ENCODE data around the gene PAK5.

Gene PAK5

DNA sequence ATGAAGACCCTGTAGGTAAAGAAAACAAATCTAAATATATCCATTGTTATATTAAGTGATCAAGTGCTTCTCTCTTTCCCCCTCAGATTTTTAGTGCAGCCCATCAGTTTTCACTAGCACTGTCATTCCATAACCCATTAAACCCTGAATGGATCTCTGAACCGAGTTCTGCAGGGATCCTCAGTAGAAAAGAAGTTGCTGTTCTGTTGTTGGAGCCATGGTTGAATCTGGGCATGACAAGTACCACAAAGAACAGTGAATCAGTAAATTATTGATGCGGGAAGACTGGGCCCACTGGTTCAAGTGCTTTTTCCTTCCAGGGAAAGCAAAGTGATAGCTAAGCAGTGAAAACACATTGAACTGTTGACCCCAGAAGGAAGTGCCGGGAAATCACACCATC is 264.1 kb downstream of the PAK5 start:
- no peak for DNase-seq (ENCODE audit: low read depth)

DNA sequence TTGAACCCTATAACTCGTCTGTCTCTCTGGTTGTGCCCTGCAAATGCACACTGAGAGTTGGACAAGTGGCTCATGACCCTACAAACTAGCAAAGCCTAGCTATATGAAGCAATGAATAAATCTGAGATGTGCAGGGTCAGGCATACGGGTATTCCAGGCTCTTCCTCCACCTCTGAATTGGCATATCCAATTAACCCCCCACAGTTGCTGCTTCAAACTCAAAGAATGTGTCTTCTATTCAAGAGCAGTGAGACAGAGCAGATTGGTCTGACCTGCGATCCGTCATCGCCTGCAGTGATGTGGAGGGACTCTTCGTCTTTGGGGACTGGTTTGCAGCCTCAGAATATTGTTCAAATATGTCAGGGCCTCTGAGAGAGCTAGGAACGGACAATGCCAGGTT is 264.7 kb downstream of the PAK5 start:
- no peak for DNase-seq (ENCODE audit: low read depth)

DNA sequence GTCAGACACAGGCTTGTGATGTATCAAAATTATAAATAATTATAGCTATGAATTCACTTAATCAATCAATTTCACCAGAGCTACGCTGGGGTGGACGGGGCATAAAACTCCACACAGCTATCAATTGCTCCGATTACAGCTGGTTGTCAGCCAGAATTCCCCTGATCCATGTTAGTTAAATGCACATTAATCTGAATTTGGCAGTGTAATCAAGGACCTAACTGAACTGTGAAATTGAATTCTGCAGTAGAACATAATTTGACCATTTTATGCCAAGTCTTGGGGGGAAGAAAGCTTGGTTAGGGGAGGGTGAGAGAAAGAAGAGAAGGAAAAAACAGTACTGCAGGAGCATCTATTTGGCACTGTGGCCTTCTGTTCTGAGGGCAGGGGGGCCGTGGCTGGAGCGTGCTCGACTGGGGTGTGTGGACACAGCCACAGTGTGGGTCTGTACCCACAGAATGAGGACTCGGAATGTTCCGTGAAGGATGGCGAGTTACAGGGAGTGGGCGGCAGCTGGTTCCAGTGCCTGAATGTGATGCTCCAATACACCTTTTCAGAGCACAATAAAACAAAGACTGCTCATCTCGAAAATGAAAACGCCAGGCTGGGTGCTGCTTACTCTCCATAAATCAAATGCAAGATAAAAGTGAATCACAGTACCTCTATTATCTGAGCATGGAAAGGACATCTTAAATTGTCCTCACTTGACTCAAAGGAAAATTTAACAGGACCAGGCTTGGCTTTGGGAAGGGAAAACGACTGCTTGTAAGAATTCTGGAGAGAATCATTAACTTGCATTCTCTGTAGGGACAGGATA is 265.3 kb downstream of the PAK5 start:
- DNase-seq (ENCODE audit: low read depth), result no peak

DNA sequence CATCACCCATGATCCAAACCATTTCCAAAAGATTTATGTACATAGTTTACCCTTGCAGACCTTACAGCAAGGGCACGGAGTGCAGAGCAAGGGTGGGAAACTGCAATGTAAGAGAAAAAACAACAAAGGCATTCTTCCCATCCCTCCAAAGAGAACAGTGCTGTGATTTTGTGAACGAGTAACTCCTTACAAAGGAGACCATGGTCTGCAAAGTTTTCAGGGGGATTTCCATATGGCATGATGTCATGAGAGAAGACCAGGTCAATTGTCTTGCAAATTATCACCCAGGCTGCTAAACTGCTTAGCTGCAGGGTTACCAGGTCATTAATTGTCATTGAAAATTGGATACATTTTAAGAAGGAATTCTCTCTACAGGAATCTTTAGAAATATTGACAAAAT is 266.2 kb downstream of the PAK5 start:
- DNase-seq (ENCODE audit: low read depth), result no peak

DNA sequence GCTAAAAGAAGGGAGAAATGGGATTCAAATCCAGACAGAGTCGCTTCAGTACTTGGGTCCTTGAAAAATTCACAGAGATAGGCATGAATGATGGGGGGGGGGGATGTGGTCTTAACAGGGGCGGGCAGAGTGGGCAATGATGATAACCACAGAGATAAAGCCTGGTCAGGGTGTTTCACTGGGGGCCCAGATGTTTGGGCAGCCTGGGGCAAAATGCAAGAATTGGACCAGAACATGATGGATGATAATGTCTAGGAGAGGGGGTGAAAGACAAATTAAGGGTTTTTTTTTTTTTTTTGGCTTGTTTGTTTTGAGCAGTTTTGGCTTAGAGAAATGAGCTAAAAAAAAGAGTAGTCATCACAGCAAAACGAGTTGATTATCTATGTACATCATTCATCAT is 267.1 kb downstream of the PAK5 start:
- DNase-seq (ENCODE audit: low read depth), result no peak

DNA sequence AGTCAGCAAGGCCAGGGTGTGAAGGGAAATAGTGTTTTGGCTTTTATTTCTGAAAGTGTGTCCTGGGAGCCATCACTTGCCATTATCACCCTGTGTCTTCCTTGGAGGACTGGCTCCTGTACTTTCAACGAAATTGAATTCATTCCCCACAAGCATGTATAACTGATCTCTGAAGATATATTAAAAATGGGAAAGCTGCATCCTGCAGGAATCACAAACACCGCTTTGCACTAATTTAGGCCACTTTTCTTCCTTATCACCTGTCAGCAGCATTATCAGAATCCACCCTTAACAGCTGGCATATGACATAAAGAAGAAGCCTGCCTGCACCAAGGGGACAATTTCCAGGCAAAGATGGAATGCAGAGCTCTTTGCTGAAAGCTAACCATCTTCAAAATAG is 268.3 kb downstream of the PAK5 start:
- DNase-seq (ENCODE audit: low read depth), result no peak

DNA sequence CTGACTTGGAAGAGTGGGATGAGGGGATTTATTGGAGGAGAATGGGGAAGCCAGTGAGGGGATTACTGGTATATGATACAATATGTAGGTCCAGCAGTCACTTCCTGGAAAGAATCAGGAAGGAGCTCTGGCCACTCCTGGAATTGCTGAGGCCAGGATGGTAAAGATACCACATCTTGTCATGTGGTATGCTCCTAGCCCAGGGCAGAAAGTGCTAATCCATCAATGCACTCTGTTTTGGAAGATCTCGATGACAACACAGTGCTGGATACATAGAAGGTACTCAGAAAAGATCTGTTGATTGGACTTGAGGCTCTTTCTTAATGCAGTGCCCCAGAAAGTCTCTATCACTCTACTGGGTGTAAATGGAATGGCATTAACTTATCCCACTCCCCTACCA is 271.9 kb downstream of the PAK5 start:
- DNase-seq (ENCODE audit: low read depth), result no peak

DNA sequence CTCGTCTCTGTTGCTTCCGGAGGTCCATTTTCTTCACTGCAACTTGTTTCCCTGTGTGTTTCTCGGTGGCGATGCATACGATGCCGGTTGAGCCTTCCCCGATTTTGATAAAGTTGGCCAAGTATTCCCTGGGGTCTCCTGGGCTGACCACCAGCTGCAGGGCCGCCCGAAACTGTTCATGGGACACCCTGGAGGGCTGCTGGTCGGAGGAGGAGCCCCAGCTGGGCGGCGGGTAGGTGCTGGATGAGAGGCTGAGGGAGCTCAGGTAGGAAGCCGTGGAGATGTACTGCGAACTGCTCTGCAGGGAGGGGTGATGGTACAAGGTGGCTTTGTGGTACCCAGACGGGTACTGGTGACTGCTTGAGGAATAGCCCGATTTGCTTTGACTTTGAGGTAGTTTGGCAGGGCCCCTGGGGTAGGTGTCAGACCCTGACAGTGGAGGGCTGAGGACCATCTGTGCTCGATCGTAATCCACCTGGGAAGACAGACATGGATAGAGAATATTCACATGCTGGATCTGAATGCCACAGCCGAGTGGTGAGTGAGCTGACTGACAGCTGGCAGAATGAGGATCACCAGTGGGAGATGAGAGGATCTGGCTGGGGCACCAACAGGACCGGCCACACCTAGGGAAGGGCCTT is 272.8 kb downstream of the PAK5 start:
- no peak for DNase-seq (ENCODE audit: low read depth)

DNA sequence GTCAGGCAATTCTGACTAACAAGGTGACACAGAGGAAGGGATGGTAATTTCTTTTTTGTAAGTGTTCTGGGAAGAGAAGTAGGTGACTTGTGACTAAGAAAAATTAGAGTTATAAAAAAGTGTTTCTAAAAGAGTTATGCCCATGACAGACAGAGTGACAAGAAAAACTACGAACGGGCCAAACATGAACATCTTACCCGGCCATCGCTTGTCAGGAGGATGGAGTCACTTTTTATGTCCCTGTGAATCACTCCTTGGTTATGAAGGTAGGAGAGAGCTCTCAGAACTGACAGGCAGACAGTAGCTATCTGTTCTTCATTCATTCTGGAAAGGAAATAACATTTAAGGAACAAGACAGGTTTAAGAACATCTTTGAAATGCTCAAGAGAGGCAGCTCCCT is 281.5 kb downstream of the PAK5 start:
- no peak for DNase-seq (ENCODE audit: low read depth)

DNA sequence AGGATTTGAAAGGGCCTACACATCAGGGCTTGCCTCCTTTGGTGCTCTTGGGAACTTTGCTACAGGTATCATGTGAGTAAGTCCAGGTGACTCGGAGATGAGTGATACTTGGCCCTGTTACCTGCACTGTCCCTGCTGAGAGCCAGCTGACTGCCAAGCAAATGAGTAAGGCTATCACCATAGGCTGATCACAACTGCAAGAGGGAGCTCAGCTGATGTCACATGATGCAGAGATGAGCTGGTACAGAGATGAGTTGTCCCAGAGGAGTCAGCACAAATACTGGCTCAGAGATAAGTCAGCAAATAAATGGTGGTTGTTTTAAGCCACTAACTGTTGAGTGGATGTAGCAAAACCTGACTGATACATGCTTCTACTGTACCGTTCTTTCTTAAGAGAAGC is 283.1 kb downstream of the PAK5 start:
- no peak for DNase-seq (ENCODE audit: low read depth)

DNA sequence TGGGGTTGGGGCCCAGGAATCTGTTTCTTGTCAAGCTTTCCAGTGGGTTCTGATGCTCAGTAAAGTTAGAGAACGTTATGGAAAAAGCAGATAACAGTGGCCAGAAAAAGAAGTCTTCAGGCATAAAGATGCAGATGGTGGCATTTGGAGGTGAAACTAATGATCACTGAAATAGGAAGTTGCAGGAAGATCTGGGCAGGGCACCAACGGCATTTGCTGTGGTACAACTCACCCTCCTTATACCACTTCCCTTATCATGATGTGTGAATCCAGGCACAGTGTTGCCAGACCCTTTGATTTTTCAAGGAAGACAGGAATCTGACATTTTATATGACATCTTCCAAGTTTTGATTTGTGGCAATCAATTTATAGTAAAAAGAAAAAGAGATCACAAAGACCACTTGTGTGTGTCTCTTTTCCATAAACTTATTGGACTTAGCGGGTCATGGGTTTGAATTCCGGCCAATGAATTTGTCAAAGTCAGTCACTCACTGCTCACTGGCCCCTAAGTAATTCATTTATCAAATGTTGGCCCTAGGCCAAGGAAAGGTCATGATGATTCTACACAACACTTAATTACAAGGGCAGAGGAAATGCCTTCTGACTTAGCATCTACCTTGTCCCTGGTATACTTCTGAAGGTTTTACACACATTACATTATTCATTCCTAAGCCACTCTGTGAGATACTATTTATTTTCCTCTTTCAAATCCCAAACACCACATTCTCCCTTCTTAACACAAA is 286.9 kb downstream of the PAK5 start:
- no peak for DNase-seq (ENCODE audit: low read depth)

DNA sequence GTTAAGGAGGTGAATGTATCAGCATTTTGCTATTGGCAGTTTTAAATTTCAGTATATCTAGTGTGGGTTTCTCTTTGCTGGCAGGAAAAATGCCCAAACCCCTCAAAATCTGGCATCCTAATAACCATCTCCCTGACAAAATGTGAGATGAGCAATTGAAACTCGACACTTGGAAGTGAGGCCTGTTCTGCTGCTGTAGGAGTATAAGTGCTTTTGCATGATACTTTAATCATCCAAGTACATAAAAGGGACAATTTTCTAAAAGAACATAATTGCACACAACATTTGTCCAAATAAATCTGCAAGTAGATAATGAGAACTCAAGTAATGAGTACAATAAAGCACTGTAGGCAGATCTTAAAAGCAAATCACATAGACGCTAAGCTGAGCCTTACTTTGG is 288.0 kb downstream of the PAK5 start:
- no peak for DNase-seq (ENCODE audit: low read depth)

DNA sequence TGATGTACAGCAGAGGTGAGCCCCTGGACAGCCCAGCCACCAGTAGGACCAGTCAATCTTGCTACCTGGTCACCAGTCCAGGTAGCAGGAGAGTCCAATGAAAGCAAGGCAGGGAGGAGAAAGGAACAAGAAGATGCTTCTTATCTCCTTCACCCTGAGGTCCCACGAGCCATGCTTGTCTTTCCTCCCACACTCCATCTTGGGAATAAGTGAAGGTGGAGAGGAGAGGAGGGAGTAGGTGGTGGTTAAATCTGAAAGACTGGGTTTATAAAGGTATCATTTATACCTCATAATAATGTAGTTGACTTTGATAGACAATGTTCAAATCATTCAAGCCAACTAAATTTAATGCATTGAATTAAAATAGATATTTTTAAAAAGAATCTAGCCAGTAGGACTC is 288.6 kb downstream of the PAK5 start:
- DNase-seq (ENCODE audit: low read depth), result no peak

DNA sequence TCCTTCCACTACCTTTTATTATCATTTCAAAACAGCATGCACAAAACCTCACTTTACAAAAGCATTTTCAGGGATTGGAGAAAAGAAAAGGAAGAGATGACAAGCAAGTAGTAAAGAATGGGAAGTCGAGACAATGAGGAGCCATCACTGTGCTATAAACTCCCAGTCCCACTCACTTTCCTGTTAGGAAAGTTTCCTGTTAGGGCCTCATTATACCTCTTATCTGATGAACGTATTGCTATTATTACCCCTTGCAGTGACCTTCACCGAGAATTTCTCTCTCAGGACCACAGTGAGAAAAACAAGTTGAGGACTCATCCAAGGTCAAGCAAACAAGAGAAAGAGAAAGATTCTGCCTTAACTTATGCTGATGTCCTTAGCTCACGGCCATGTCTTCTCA is 295.7 kb downstream of the PAK5 start:
- DNase-seq (ENCODE audit: low read depth), result no peak

DNA sequence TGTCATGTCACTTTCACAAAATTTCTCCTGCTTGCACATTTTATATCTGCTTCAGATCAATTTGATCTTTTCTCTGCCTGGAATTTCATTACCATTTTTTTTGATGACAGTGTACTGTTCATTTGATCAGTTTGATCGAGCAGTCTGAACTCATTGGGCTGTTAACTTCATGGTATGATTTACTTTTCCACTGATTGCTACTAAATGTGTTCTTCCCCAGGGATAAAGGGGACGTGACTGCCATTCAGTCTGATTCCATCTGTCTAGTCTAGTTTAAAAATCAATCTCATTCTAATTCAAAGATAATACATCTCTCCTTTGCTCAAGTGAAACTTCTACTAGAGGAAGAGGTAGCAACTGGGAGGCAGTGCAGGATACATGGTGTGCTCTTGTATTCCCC is 303.4 kb downstream of the PAK5 start:
- DNase-seq (ENCODE audit: low read depth), result no peak

DNA sequence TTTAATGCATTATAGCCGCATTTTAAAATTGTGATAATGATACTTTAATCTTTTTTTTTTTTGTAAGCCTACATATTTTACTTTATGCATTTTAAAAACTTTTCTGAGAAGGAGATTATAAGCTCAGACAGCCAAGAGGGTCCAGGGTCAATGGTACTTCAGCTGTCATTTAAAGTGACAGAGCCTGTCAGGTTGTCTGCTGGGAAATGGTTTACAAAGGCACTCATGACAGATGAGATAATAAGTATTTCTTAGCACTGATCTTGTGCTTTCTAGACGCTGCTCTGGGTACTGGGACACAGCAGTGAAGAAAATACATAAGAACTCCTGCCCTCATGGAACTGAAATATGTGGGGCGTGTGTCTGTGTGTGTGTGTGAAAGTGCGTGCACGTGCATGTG is 304.9 kb downstream of the PAK5 start:
- no peak for DNase-seq (ENCODE audit: low read depth)

DNA sequence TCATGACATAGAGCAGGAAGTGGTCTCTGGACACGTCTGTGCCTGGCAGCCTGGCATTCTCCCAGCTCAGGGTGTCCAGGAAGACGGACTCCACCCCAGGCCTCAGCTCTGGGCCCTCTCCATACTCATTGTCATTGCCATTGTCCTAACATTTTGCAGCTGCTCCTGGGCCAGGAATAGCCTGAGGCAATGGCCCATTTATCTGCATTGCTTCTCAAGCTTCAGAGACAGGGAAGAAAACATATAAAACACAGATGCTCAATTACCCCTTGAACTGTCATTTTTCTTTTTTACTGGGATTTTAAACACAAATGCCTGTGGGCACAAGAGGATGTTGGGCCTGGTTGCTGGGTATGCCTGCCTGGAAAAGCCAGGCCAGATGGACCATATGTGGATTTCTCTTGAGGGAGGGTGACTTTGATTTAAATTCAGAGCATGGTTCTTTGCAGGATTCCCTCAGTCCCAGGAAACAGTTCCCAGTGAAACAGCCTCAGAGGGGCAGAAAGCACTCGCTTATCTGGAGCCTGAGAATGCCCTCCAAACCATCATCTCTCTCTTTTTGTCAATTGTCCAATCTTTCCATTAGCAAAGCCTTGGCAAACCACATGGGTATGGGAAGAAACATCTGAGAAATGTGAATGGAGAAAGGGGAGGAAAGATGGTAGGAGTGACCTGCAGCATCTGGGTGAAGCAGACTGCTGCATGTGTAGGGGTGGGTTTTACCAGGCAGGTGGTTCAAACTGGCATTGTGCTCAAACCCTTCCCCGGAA is 306.6 kb downstream of the PAK5 start:
- no peak for DNase-seq (ENCODE audit: low read depth)

DNA sequence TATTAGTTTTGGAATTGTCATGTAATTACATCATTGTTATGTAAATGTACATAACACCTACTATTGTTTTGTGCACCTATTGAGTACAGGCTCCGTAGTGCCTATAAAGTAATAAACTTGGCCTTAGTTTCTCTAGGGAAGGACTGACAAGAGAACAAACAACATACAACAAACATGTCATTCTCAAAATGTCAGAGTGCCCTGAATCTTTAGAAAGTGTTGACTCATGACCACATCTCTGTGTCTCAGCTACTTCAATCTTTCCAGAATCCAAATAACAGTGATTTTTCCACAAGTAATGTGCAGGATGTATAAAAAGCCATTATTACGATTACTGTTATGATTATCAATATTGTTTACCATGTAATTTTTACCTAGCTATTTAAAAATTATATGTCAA is 307.3 kb downstream of the PAK5 start:
- DNase-seq (ENCODE audit: low read depth), result no peak

DNA sequence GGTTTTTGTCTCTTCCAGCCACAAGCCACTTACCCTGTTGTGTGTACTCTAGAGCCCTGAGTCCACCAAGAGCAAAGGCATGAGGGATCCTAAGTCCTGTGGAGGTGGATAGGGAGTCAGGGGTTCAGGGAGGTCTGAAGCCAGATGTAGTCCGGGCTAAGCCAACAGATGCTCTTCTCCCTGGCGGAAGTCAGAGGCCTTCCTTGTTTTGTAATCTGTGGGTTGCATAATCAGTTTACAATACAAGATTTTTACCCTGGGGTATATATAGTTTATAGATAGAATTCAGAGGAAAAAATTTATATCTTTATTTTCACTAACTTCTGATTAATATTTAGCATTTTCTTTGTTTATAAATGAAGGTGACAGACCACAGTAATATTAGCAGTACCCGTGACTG is 315.2 kb downstream of the PAK5 start:
- no peak for DNase-seq (ENCODE audit: low read depth)

DNA sequence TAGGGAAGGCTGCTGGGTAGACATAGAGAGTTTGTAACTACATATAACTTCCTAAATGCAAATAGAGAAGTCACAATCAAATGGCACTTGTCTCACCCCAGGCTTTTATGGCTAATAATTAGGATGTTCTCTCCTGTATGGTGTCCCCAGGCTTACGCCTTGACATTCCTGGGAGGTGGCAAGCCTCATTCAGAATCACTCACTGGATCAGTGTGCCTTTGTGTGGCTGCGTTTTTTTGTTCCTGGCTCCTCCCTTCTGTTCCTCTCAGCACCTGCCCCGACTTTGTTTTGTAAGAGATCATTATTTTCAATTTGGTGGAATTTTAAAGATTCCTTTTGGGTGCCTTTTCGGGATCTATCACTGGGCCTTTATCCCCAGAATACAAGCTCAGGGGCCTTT is 318.8 kb downstream of the PAK5 start:
- no peak for DNase-seq (ENCODE audit: low read depth)

DNA sequence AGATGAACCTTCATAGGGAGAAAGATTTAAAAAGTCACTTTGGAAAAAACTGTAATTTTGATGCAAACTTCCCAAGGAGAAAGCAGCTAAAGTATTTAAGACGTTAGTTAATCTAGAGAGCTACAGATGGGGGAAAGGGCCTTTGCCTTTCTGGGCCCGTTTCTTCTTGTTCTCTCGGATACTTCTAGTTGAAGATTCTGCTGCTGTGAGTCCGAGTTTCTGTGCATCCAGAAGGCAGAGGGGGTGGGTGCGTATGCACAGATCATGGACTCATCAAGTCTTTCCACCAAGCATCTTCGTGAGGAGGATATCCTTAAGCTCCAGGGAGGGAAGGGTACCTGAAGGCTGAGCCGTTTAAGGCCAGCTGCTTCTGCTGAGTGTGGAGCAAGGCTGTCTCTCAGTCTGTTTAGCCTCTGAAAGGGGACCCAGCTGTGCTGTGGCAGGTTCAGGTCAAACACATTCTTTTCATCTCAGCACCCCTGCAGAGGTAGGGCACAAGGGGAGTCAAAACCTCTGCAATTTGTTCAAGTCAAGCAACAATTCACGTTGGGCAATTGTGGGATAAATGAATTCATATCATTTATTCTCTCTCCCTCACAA is 320.2 kb downstream of the PAK5 start:
- no peak for DNase-seq (ENCODE audit: low read depth)

Measured in non-pigmented ciliary epithelial cell (primary cell).